Measurements from ENCODE around the gene OPRM1.

DNA sequence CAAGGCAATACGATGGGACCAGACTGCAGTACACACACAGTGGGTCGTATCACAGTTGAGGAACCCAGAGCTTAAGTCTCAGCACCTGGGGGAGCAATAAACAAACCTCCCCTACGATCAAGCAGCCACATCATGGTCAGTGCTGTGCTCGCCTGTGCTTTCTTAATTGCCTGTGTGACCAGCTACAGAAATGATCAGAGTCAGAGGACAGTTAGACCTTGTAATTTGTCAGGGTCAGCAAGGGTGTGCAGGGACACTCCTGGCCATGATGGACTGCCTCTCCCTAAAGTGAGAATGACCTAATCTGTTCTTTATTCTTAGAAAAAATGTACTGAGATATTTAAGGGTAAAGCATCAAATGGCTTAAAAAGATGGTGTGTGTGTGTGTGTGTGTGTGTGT, 78.4 kb downstream of the OPRM1 start:
- TF ChIP-seq, protein P1, sequence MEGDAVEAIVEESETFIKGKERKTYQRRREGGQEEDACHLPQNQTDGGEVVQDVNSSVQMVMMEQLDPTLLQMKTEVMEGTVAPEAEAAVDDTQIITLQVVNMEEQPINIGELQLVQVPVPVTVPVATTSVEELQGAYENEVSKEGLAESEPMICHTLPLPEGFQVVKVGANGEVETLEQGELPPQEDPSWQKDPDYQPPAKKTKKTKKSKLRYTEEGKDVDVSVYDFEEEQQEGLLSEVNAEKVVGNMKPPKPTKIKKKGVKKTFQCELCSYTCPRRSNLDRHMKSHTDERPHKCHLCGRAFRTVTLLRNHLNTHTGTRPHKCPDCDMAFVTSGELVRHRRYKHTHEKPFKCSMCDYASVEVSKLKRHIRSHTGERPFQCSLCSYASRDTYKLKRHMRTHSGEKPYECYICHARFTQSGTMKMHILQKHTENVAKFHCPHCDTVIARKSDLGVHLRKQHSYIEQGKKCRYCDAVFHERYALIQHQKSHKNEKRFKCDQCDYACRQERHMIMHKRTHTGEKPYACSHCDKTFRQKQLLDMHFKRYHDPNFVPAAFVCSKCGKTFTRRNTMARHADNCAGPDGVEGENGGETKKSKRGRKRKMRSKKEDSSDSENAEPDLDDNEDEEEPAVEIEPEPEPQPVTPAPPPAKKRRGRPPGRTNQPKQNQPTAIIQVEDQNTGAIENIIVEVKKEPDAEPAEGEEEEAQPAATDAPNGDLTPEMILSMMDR (IDR thresholded peaks at IDR 0.05; ENCODE audit: low read depth, low read length) = no peak
- no peak for TF ChIP-seq EZH2phosphoT487 (IDR thresholded peaks at IDR 0.05; ENCODE audit: low read depth)

All from OCI-LY3 (cell line).